ENCODE data around the gene SERTAD2.

Gene SERTAD2

DNA sequence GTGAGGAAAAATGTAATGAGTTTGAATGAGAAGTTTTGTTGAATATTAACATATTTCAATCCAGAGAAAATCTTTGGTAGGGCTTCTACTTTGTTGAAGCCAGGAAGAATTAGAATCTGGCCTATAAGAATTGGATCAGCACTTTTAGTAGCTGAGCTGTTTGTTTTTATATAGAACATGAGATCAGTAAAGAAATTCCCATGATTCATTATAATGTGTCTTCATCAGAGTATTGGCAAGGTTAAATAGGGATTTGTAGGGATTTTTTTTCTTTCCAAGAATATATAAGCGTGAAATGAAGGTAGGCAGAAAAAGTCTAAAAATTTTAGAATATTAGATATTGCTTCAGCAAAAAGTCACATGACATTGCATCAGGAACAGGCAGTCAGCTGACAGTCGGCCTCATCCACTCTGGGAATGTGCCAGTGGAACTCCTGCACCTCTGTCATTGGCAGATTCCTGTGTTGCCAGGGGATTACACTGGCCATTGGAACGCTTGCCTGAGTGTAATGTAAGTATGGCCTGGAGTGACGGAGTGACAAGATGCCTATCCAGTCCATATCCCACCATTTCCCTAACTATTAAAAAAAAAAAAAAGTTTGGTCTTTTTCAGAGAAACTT lies 60.6 kb downstream of the SERTAD2 start:
- in situ Hi-C loops (cut with MboI; ENCODE audit: low pct_unique_long_range_greater_than_20kb, low sequenced_read_pairs, unreplicated experiment) = loop anchor here (10.0 to 25.0 kb wide), 2 partner anchors 272 to 444 kb away; no protein-coding TSS in a partner anchor
- no peak for DNase-seq (ENCODE audit: low spot score)
- TF ChIP-seq, protein P1, sequence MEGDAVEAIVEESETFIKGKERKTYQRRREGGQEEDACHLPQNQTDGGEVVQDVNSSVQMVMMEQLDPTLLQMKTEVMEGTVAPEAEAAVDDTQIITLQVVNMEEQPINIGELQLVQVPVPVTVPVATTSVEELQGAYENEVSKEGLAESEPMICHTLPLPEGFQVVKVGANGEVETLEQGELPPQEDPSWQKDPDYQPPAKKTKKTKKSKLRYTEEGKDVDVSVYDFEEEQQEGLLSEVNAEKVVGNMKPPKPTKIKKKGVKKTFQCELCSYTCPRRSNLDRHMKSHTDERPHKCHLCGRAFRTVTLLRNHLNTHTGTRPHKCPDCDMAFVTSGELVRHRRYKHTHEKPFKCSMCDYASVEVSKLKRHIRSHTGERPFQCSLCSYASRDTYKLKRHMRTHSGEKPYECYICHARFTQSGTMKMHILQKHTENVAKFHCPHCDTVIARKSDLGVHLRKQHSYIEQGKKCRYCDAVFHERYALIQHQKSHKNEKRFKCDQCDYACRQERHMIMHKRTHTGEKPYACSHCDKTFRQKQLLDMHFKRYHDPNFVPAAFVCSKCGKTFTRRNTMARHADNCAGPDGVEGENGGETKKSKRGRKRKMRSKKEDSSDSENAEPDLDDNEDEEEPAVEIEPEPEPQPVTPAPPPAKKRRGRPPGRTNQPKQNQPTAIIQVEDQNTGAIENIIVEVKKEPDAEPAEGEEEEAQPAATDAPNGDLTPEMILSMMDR (IDR thresholded peaks at IDR 0.05; ENCODE audit: extremely low read depth, insufficient read depth, missing control alignments) = no peak

DNA sequence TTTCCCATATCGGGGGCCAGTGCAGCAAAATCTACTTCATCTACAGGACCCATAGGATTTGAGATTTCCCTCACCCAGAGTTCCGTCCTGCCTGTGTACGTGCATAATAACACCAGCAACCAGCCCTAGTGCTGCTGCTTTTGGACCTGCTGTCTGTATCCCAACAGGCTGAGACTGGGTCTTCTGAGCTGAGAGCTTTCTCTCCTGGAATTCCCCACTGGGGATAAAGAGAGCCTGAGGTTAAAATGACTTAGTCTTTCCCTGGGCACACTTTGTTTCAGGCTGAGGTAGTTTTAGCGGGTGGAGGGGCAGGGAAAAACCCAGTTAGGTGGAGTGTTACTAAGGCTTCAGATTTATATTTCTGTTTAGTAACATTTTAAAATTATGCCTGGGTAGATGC lies 62.5 kb downstream of the SERTAD2 start:
- DNase-seq (ENCODE audit: low spot score) = no peak
- in situ Hi-C loops (cut with MboI; ENCODE audit: low pct_unique_long_range_greater_than_20kb, low sequenced_read_pairs, unreplicated experiment) = loop anchor here (10.0 to 25.0 kb wide), 2 partner anchors 274 to 446 kb away; no protein-coding TSS in a partner anchor
- TF ChIP-seq, protein P1 (IDR thresholded peaks at IDR 0.05; ENCODE audit: extremely low read depth, insufficient read depth, missing control alignments) = no peak

DNA sequence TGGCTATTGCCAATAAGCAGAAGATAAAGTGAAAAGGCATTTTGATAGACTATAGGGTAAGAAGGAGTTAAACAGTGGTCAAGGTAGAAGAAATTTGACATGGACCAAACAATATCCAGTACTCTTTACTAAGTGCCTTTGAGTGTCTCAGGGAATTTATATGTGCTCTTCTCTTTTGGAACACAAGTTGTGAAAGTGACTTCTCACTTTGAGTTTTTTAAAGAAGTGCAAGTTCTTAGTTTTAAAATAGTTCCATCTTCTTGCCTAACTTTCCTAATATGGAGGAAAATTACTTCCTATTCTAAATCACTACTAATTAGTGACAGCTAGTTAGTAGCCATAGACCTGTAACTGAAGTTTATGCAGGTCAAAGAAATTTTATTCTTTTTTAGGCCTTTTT lies 66.2 kb downstream of the SERTAD2 start:
- DNase-seq (ENCODE audit: low spot score) = no peak
- in situ Hi-C loops (cut with MboI; ENCODE audit: low pct_unique_long_range_greater_than_20kb, low sequenced_read_pairs, unreplicated experiment) = loop anchor here (25.0 kb wide), 1 partner anchor 450 kb away; no protein-coding TSS in a partner anchor

DNA sequence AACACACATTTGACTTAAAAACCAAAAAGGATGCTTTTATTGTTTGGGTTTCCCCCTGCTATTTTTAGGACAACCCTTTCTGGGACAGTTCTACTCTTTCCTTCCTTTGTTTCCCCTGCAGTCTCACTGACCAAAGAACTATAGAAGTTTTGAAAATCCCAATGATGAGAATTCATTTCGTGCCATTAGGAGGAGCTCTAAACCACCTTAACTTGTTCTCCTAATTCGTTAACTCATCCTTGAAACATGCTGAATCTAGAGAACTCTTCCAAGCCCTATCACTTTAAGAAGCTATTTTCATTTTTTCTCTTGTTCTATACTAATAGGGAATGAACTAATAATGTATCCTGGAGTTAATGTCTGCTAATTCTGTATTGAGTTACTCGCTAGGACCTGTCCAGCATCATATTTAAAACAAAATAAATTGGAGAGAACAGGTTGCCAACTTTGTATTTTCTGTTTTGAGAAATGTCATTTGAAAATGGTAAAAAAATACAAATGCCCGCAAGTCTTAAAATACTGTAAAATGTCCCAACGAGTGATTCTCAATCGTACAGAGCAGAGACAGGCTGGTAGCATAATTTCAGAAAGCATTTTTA lies 66.7 kb downstream of the SERTAD2 start:
- in situ Hi-C loops (cut with MboI; ENCODE audit: low pct_unique_long_range_greater_than_20kb, low sequenced_read_pairs, unreplicated experiment) = loop anchor here (25.0 kb wide), 1 partner anchor 450 kb away; no protein-coding TSS in a partner anchor
- peak; percentile 30 for DNase-seq (ENCODE audit: low spot score)
- TF ChIP-seq, protein P1 (IDR thresholded peaks at IDR 0.05; ENCODE audit: extremely low read depth, insufficient read depth, missing control alignments) = peak; percentile 61

More for the DNA sequence above, 66.2 kb downstream of the SERTAD2 start:
- TF ChIP-seq, protein P1 (IDR thresholded peaks at IDR 0.05; ENCODE audit: extremely low read depth, insufficient read depth, missing control alignments) = no peak

DNA sequence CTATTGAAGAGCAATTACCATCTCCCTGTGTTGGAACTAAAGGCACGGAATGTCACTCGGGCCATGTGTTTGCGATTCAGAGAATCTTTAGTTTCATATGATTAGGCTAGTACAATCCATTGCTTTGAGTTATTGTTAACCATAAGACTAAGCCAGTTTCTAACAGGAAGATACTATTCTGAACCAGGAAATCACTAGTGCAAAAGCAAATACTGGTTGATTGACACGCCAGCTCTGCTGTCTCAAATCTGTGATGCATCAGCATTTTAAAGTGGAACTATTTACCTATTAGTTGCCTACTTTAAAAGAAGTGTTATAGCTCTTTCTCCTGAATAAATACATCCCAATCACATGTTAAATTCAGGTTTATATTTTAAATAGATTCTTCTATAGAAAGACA lies 67.7 kb downstream of the SERTAD2 start:
- in situ Hi-C loops (cut with MboI; ENCODE audit: low pct_unique_long_range_greater_than_20kb, low sequenced_read_pairs, unreplicated experiment) = loop anchor here (25.0 kb wide), 1 partner anchor 451 kb away; no protein-coding TSS in a partner anchor
- TF ChIP-seq, protein P1 (IDR thresholded peaks at IDR 0.05; ENCODE audit: extremely low read depth, insufficient read depth, missing control alignments) = no peak
- DNase-seq (ENCODE audit: low spot score) = no peak

DNA sequence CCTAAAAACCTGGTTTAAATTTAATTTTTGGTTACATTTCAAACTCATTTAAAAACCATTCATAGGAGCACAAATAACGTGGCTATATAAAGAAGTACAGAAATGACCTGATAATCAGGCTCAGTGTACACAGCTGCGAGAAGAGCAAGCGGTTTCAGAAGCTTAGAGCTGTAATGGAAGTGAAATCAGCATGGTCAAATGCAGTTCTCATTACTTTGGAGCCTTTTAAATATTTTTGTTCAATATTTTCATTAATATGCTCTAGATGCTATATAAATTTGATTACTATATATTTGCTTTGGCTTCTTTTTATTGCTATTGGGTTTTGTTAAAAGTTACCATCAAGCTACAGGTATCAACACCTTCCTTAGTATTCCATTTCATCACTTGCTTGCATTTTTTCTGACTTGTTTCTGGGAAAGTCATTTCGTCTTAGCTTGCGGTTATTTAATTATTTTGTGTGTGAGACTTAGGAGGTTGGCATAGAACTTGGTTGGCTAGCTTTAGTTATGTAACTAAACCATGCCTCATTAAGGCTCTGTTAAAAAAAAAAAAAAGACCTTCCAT lies 70.9 kb downstream of the SERTAD2 start:
- TF ChIP-seq, protein P1 (IDR thresholded peaks at IDR 0.05; ENCODE audit: extremely low read depth, insufficient read depth, missing control alignments) = no peak
- peak; percentile 59 for DNase-seq (ENCODE audit: low spot score)
- in situ Hi-C loops (cut with MboI; ENCODE audit: low pct_unique_long_range_greater_than_20kb, low sequenced_read_pairs, unreplicated experiment) = loop anchor here (25.0 kb wide), 1 partner anchor 454 kb away; no protein-coding TSS in a partner anchor

Data from GM13977 (cell line).